Coronary artery (tissue), 2 donors: ENCODE results near the gene NEU2.

Experiments
- DNase-seq: peaks from one replicate; pipeline ENCODE4 v3.0.0-alpha.2; 2017; ENCODE audit warnings: low spot score
- H3K27ac ChIP-seq, 2 donors: fragments of 200-600 bp; sonication (generic); one replicate each; pipeline ENCODE4 v1.5.1; 2016 to 2019
- H3K4me3 ChIP-seq: fragments of 200-600 bp; sonication (generic); 2 replicates; pipeline ENCODE4 v1.5.1; 2016; ENCODE audit warnings: mild to moderate bottlenecking, moderate library complexity
- CTCF ChIP-seq: fragments of 200-600 bp; sonication (generic); IDR thresholded peaks from one replicate; pipeline ENCODE4 v1.5.1; 2019; ENCODE audit warnings: antibody characterized with exemption

Gene NEU2

GRCh38 chr2:233023761-233024410 is 8.6 kb upstream of the NEU2 start:
- no peak for DNase-seq
- Histone ChIP-seq H3K4me3 (no peak overlapping the region), H3K27ac (no peak overlapping the region)
- TF ChIP-seq CTCF, result no peak

GRCh38 chr2:233025706-233026105 is 6.8 kb upstream of the NEU2 start:
- TF ChIP-seq CTCF, result no peak
- no peak overlapping the region for H3K4me3 ChIP-seq
- H3K27ac ChIP-seq, result no peak overlapping the region
- no peak for DNase-seq

- DNase-seq, result no peak
- TF ChIP-seq CTCF, result no peak
- Histone ChIP-seq H3K4me3 (no peak overlapping the region), H3K27ac (no peak overlapping the region)
Measured at GRCh38 chr2:233026198-233026813, 6.2 kb upstream of the NEU2 start.

GRCh38 chr2:233029321-233029720 is 3.2 kb upstream of the NEU2 start:
- TF ChIP-seq CTCF, result no peak
- no peak overlapping the region for H3K27ac ChIP-seq

GRCh38 chr2:233031556-233032500 is 644 bp upstream of the NEU2 start:
- no peak for TF ChIP-seq CTCF
- Histone ChIP-seq H3K27ac (no peak overlapping the region), H3K4me3 (no peak overlapping the region)
- peak; percentile 55 for DNase-seq

More at GRCh38 chr2:233029321-233029720, 3.2 kb upstream of the NEU2 start:
- H3K4me3 ChIP-seq, result no peak overlapping the region
- DNase-seq, result no peak

GRCh38 chr2:233033672-233034071 is 1.2 kb downstream of the NEU2 start:
- no peak overlapping the region for H3K4me3 ChIP-seq
- no peak overlapping the region for H3K27ac ChIP-seq
- TF ChIP-seq CTCF, result no peak
- DNase-seq, result peak; percentile 35
